Mammary epithelial cell (primary cell): Measurements from ENCODE around the gene PCED1A.

Source experiments
- CTCF ChIP-seq, 2 donors: IDR thresholded peaks in 1 of 2; conservative IDR thresholded peaks in 1 of 2; 2 replicates each; pipeline ENCODE4 v1.5.1; 2011 to 2012; ENCODE audit warnings: inconsistent platforms in 2 of 2, low read length in 2 of 2, mild to moderate bottlenecking in 2 of 2, control low read depth in 1 of 2, low read depth in 1 of 2; ENCODE audit not compliant: insufficient read depth in 1 of 2; ENCODE audit errors: extremely low read depth in 1 of 2
- EZH2 ChIP-seq: IDR thresholded peaks from 2 replicates; pipeline ENCODE4 v1.6.1; 2012; ENCODE audit warnings: low read length, inconsistent platforms, borderline replicate concordance

GRCh38 chr20:2804041-2804828 is 36.2 kb downstream of the PCED1A start:
- TF ChIP-seq CTCF (conservative IDR thresholded peaks at IDR 0.05 in 1 of 2, IDR thresholded peaks at IDR 0.05 in 1 of 2; ENCODE audit: extremely low read depth in 1 of 2, insufficient read depth in 1 of 2, low read depth in 1 of 2, low read length in 2 of 2) (no peak), EZH2 (no peak)
